Right lobe of liver (tissue), 6 donors: ENCODE data around the gene CCDC68. TPM values are rescaled to one million over a fixed set of nuclear protein-coding genes. Genes with fewer than 3 reads are reported as not detected.

Source experiments
- ATAC-seq, 4 donors: fragments of 200-7000 bp; cut with Tn5 transposase; one replicate each; pipeline ENCODE4 v1.9.1; 2020; ENCODE audit warnings: mild to moderate bottlenecking in 4 of 4, moderate library complexity in 4 of 4
- DNase-seq, 3 donors: peaks; one replicate each; pipeline ENCODE4 v3.0.0-alpha.2; 2020
- H3K27ac ChIP-seq, 3 donors: fragments of 200-600 bp; one replicate each; pipeline ENCODE4 v1.8.0; 2022
- H3K27me3 ChIP-seq, 2 donors: fragments of 200-600 bp; one replicate each; pipeline ENCODE4 v1.8.0; 2022
- H3K36me3 ChIP-seq, 4 donors: fragments of 200-600 bp; sonication (generic) in 1 of 4; one replicate each; pipeline versions ENCODE4 v1.5.1 to v1.8.0; 2017 to 2022; ENCODE audit warnings: control low read depth in 1 of 4
- H3K4me1 ChIP-seq, 4 donors: fragments of 200-600 bp; sonication (generic) in 1 of 4; one replicate each; pipeline versions ENCODE4 v1.5.1 to v1.8.0; 2017 to 2022; ENCODE audit warnings: control low read depth in 1 of 4
- H3K4me3 ChIP-seq, 3 donors: fragments of 200-600 bp; one replicate each; pipeline ENCODE4 v1.8.0; 2022
- H3K9me3 ChIP-seq, 4 donors: fragments of 200-600 bp; sonication (generic) in 1 of 4; one replicate each; pipeline versions ENCODE4 v1.5.1 to v1.8.0; 2017 to 2022; ENCODE audit warnings: control low read depth in 1 of 4
- CTCF ChIP-seq, 4 donors: fragments of 200-600 bp in 3 of 4; fragments of 450-650 bp in 1 of 4; IDR thresholded peaks; one replicate each; pipeline versions ENCODE4 v1.5.1 to v1.8.0; 2016 to 2022; ENCODE audit warnings: antibody characterized with exemption in 4 of 4, mild to moderate bottlenecking in 2 of 4
- POLR2A ChIP-seq: fragments of 450-650 bp; IDR thresholded peaks from one replicate; pipeline ENCODE4 v1.6.1; 2017; ENCODE audit warnings: antibody characterized with exemption, mild to moderate bottlenecking
- WGBS: methylation state at CpG from one replicate; pipeline ENCODE4 v1.1.6; 2018; ENCODE audit warnings: low coverage, low lambda C conversion rate; ENCODE audit not compliant: insufficient coverage; ENCODE audit errors: missing lambda C conversion rate; 5-methylcytosine and 5-hydroxymethylcytosine counted together
- intact Hi-C, 2 donors: fragments of 100-400 bp; cut with DNase I; formaldehyde crosslinking; loops; one replicate each; pipeline versions ENCODE4 v1.11.2 to v1.14.1; 2022
- total RNA-seq, 6 experiments: library from RNA; depleted of rRNA in 2 of 6; stranded (reverse); fragments of >200 nt in 2 of 6; fragmentation: NEBNext Ultra II Directional in 3 of 6; extraction: Animal tissue kit (Norgen Biotek cat#: 25700) in 3 of 6; gene quantifications; one replicate each; pipeline versions ENCODE4 v1.1.0 to v1.2.4, GENCODE V29; 2016 to 2023
- donor health status: DM: no; HTN: yes; CAD: no.
- donor health status: DM: no; HTN: no; CAD: no.
- donor health status: DM: no; HTN: no; CAD: no.
- donor health status: DM: no; HTN: yes; CAD: no.
- donor health status: DM: no; HTN: yes; CAD: no.

CCDC68 gene
- total RNA-seq, 6 experiments from 2014 or later: 3.1 to 17.3 (median 9.3) TPM

- H3K36me3 ChIP-seq: peaks cover 0 to 8% (median 0%) of the 10 kb centered on the region in 4 donors
- intact Hi-C loops: no loop called here
- DNase-seq (no peak), ATAC-seq (no peak)
- TF ChIP-seq CTCF (IDR thresholded peaks at IDR 0.05) (no peak), POLR2A (no peak)
- no peaks in the 10 kb centered on the region for H3K27me3 ChIP-seq
- H3K4me3 ChIP-seq: no peak overlapping the region
- no peaks in the 10 kb centered on the region for H3K9me3 ChIP-seq
- H3K27ac ChIP-seq: no peak overlapping the region
- H3K4me1 ChIP-seq: no peaks in the 10 kb centered on the region
- WGBS: 100% methylated on average over 1 of the region's 2 CpGs
These were observed 31.0 kb downstream of the CCDC68 start for GRCh38 chr18:54928236-54928635.

DNA sequence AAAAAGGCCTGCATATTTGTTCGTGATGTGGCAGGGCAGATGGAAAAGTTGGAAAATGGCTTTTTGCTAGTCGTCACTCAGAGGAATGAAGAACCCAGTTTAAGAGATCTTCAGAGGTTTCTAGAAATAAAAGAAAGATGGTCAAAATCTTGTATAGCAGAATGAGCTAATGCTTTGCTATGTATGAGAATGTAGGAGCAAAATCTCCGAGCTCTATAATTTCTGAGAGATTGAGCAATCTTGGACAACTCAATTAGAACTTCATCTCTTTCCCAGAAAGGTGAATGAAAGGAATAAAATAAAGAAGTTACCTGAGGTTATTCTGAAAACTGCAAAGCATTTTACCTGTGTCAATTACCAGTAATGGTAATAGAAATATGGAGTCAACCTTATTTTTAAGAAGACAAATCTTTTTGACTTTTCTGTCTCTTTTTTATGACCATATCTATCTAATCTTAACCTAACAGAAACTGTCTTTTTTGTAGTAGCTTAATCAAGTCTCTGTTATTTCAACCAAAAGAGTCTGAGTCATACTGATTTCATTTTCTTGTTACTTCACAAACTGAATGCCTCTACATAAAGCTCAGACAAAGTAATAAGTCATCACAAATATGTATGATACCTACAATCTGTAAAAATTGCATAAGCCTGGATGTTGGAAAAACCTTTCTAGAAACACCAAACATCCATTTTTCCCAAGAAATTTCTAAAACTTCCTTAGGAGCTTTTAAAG lies 32.5 kb downstream of the CCDC68 start:
- 77% methylated on average over 3 of the region's 3 CpGs for WGBS
- ATAC-seq: no peak
- Histone ChIP-seq H3K4me1 (no peaks in the 10 kb centered on the region), H3K27me3 (no peaks in the 10 kb centered on the region), H3K27ac (no peak overlapping the region), H3K4me3 (no peak overlapping the region), H3K9me3 (no peaks in the 10 kb centered on the region), H3K36me3 (peaks cover 0 to 8% (median 0%) of the 10 kb centered on the region in 4 donors)
- no peak for DNase-seq
- no peak for TF ChIP-seq POLR2A
- TF ChIP-seq CTCF (IDR thresholded peaks at IDR 0.05): no peak
- intact Hi-C loops: no loop called here

DNA sequence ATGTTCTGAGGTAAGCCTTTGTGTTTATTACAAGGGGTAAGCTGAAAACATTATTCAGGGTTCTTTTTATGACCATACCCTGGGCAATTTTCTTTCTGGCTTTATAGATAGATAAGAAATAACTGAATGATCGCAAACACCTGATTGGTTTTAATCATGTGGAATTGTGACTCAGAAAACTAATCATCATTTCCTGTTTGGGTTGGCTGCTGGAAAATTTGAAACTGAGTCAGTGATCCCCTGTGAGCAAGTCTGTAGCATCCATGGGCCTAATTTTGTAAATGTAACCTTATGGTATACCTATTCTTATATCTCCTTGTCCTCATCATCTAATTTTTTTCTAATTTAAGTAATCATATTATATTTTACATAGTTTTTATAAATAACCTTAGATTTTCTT lies 34.3 kb downstream of the CCDC68 start:
- intact Hi-C loops: no loop called here
- Histone ChIP-seq H3K36me3 (peaks cover 0 to 8% (median 0%) of the 10 kb centered on the region in 4 donors), H3K9me3 (no peaks in the 10 kb centered on the region), H3K4me3 (no peak overlapping the region), H3K4me1 (no peaks in the 10 kb centered on the region), H3K27ac (no peak overlapping the region), H3K27me3 (no peaks in the 10 kb centered on the region)
- ATAC-seq: no peak
- WGBS: 75% methylated on average over 1 of the region's 1 CpG
- DNase-seq: no peak
- TF ChIP-seq POLR2A: no peak
- TF ChIP-seq CTCF (IDR thresholded peaks at IDR 0.05): no peak

GRCh38 chr18:54923339-54923956 lies 35.8 kb downstream of the CCDC68 start:
- peaks cover 0 to 7% (median 0%) of the 10 kb centered on the region in 4 donors for H3K36me3 ChIP-seq
- ATAC-seq: peak in 1 of 4 donors; percentile 44
- intact Hi-C loops: no loop called here

More at GRCh38 chr18:54923339-54923956, 35.8 kb downstream of the CCDC68 start:
- Histone ChIP-seq H3K4me3 (no peak overlapping the region), H3K27me3 (no peaks in the 10 kb centered on the region), H3K27ac (no peak overlapping the region), H3K9me3 (no peaks in the 10 kb centered on the region), H3K4me1 (no peaks in the 10 kb centered on the region)
- no peak for DNase-seq
- TF ChIP-seq POLR2A (no peak), CTCF (IDR thresholded peaks at IDR 0.05) (no peak)
- 61% methylated on average over 4 of the region's 4 CpGs for WGBS
